ENCODE data around the gene KCNJ6.

DNA sequence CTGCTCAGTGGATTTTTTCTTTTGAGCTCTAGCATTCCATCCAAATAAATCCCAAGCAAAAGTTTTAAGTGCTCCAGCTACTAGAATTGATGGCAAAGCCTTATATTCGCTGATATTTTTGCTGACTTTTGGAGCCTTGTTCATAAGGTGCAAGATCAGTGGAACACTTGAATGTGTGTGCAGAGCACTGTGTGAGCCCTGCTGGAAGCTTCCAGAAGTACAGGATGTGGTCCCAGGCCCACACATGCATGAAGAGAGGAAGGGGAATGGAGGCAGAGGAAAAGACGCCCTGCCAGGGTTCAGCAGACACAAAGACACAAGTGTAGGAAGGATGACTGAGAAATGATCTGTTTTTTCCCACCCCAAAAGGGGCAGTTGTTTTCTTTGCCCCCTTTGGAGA lies 169.4 kb downstream of the KCNJ6 start:
- TF ChIP-seq HDGF (IDR thresholded peaks at IDR 0.05; ENCODE audit: borderline replicate concordance) (no peak), FOXM1 (IDR thresholded peaks at IDR 0.05; ENCODE audit: borderline replicate concordance) (no peak)

All from HEK293T (cell line).